HFFc6 (cell line): Measurements from ENCODE around the gene WDSUB1. TPM values are rescaled to one million over a fixed set of nuclear protein-coding genes. Genes with fewer than 3 reads are reported as not detected.

Experiments used
- DNase-seq: peaks from one replicate; pipeline ENCODE4 v3.0.0-alpha.2; 2018
- H3K27ac Mint-ChIP-seq: 2 replicates; pipeline ENCODE4 v1.8.0; 2020; ENCODE audit warnings: mild to moderate bottlenecking, mixed read lengths
- H3K27me3 Mint-ChIP-seq: 2 replicates; pipeline ENCODE4 v1.8.0; 2021; ENCODE audit warnings: mild to moderate bottlenecking, moderate library complexity, mixed read lengths; ENCODE audit not compliant: insufficient read depth
- H3K36me3 Mint-ChIP-seq: 2 replicates; pipeline ENCODE4 v1.8.0; 2021; ENCODE audit warnings: low read depth, mixed read lengths
- H3K4me1 Mint-ChIP-seq: 2 replicates; pipeline ENCODE4 v1.8.0; 2020; ENCODE audit warnings: low read depth, mixed read lengths
- H3K4me3 Mint-ChIP-seq: 2 replicates; pipeline ENCODE4 v1.8.0; 2020; ENCODE audit warnings: mild to moderate bottlenecking, moderate library complexity, mixed read lengths
- H3K9me3 Mint-ChIP-seq: 2 replicates; pipeline ENCODE4 v1.8.0; 2020; ENCODE audit warnings: mild to moderate bottlenecking, mixed read lengths
- CTCF ChIP-seq: fragments of 200-600 bp; sonication (generic); IDR thresholded peaks from 2 replicates; pipeline ENCODE4 v1.5.0; 2021; ENCODE audit warnings: antibody characterized with exemption, mild to moderate bottlenecking
- total RNA-seq, 6 experiments: library from RNA; stranded (reverse); fragmentation: NEBNext Ultra II Directional; extraction: Animal tissue kit (Norgen Biotek cat#: 25700); gene quantifications; 2 replicates in 1 of 6; 3 replicates in 5 of 6; pipeline ENCODE4 v1.2.3, GENCODE V29; 2021

WDSUB1 gene
- total RNA-seq, 6 experiments from 2014 or later, result 6.1 to 8.9 (median 7.0) TPM

GRCh38 chr2:159204381-159205144 is 81.9 kb downstream of the WDSUB1 start:
- Mint-ChIP-seq H3K27ac (no peak overlapping the region; the same call in 1 of the 2 replicates), H3K4me3 (no peak overlapping the region), H3K36me3 (peaks cover 27% of the 10 kb centered on the region), H3K9me3 (no peaks in the 10 kb centered on the region), H3K4me1 (peaks cover 37% of the 10 kb centered on the region), H3K27me3 (no peaks in the 10 kb centered on the region; the same call in 1 of the 2 replicates)
- TF ChIP-seq CTCF, result no peak
- no peak for DNase-seq

GRCh38 chr2:159202568-159203071 is 83.9 kb downstream of the WDSUB1 start:
- Mint-ChIP-seq H3K27ac (peak overlapping the region; percentile 94), H3K27me3 (no peaks in the 10 kb centered on the region; the same call in 1 of the 2 replicates), H3K9me3 (no peaks in the 10 kb centered on the region), H3K4me3 (peak overlapping the region; percentile 82), H3K36me3 (peaks cover 27% of the 10 kb centered on the region), H3K4me1 (peaks cover 38% of the 10 kb centered on the region)
- TF ChIP-seq CTCF, result peak; percentile 61
- peak; percentile 99 for DNase-seq

- peak; percentile 11 for DNase-seq
- H3K4me1 Mint-ChIP-seq, result peaks cover 38% of the 10 kb centered on the region
- peaks cover 27% of the 10 kb centered on the region for H3K36me3 Mint-ChIP-seq
Measured at GRCh38 chr2:159201360-159202063, 85.0 kb downstream of the WDSUB1 start.

GRCh38 chr2:159200498-159200897 is 86.0 kb downstream of the WDSUB1 start:
- H3K36me3 Mint-ChIP-seq, result peaks cover 20% of the 10 kb centered on the region
- peak overlapping the region; percentile 63 for H3K27ac Mint-ChIP-seq
- no peak overlapping the region for H3K4me3 Mint-ChIP-seq
- H3K4me1 Mint-ChIP-seq, result peaks cover 38% of the 10 kb centered on the region
- peak; percentile 41 for DNase-seq
- H3K27me3 Mint-ChIP-seq, result no peaks in the 10 kb centered on the region; the same call in 1 of the 2 replicates
- TF ChIP-seq CTCF, result no peak
- H3K9me3 Mint-ChIP-seq, result no peaks in the 10 kb centered on the region

More at GRCh38 chr2:159201360-159202063, 85.0 kb downstream of the WDSUB1 start:
- Mint-ChIP-seq H3K4me3 (peak overlapping the region; percentile 50; the same call in 1 of the 2 replicates), H3K9me3 (no peaks in the 10 kb centered on the region), H3K27me3 (no peaks in the 10 kb centered on the region; the same call in 1 of the 2 replicates), H3K27ac (peak overlapping the region; percentile 94)
- TF ChIP-seq CTCF, result no peak

- DNase-seq, result no peak
- peaks cover 38% of the 10 kb centered on the region for H3K4me1 Mint-ChIP-seq
- no peaks in the 10 kb centered on the region for H3K27me3 Mint-ChIP-seq
- peaks cover 18% of the 10 kb centered on the region for H3K36me3 Mint-ChIP-seq
- no peak for TF ChIP-seq CTCF
- H3K9me3 Mint-ChIP-seq, result no peaks in the 10 kb centered on the region
- peak overlapping the region; percentile 63 for H3K27ac Mint-ChIP-seq
- H3K4me3 Mint-ChIP-seq, result no peak overlapping the region
Measured at GRCh38 chr2:159199761-159200465, 86.6 kb downstream of the WDSUB1 start.
